HCT116 (cell line): ENCODE measurements around the gene LBR. TPM values are rescaled to one million over a fixed set of nuclear protein-coding genes. Genes with fewer than 3 reads are reported as not detected.

Source experiments
- ATAC-seq: fragments of 200-7000 bp; cut with Tn5 transposase; 2 replicates; pipeline ENCODE4 v1.9.1; 2020; ENCODE audit warnings: mild to moderate bottlenecking, moderate library complexity
- BruUV-seq: library from RNA; stranded (reverse); fragments of 400-500 nt; replicated peaks from 2 replicates; lab custom pipeline; 2021; lab: Mats Ljungman, UMichigan
- CTCF ChIA-PET: fragments of 300-600 bp; sonication (Branson Sonifier 250); formaldehyde crosslinking; loops from one replicate; lab custom pipeline; 2021; ENCODE audit warnings: antibody characterized with exemption; lab: Charles Lee
- POLR2A ChIA-PET: fragments of 300-600, 350-600 bp; sonication (Branson Sonifier 250); formaldehyde crosslinking; loops from one replicate; lab custom pipeline; 2021; ENCODE audit warnings: antibody characterized with exemption; lab: Charles Lee
- RAD21 ChIA-PET, 2 experiments: fragments of 300-600 bp; sonication (Branson Sonifier 250); formaldehyde crosslinking; loops; one replicate each; lab custom pipeline; 2023; ENCODE audit warnings: low total read pairs in 2 of 2; ENCODE audit not compliant: uncharacterized antibody in 2 of 2, unreplicated experiment in 2 of 2, low non-redundant PET in 1 of 2; lab: Charles Lee
- DNase-seq: peaks from one replicate; pipeline ENCODE4 v3.0.0-alpha.2; 2010; ENCODE audit warnings: low read depth, low spot score
- H2AFZ ChIP-seq: fragments of 200-600 bp; shearing (Covaris generic), sonication (generic); 2 replicates; pipeline ENCODE4 v1.6.1; 2017; ENCODE audit warnings: low read depth, mixed run types, mixed read lengths, antibody characterized with exemption, low read length; ENCODE audit not compliant: poor library complexity, severe bottlenecking
- H3K27ac ChIP-seq: 2 replicates; pipeline ENCODE4 v1.5.1; 2012; ENCODE audit warnings: low read depth, low read length
- H3K27me3 ChIP-seq: fragments of 200-600 bp; sonication (generic); 2 replicates; pipeline ENCODE4 v1.6.1; 2016; ENCODE audit warnings: mixed run types, low read length, mixed read lengths; ENCODE audit not compliant: insufficient read depth
- H3K36me3 ChIP-seq, 2 experiments: fragments of 200-500 bp in 1 of 2; fragments of 200-600 bp in 1 of 2; sonication (Bioruptor generic) in 1 of 2; sonication (generic) in 1 of 2; 2 replicates each; pipeline versions ENCODE4 v1.5.1 to v1.6.1; 2014 to 2016; ENCODE audit warnings: low read length in 2 of 2, inconsistent platforms in 1 of 2, mixed read lengths in 1 of 2, mixed run types in 1 of 2; ENCODE audit not compliant: insufficient read depth in 2 of 2, control insufficient read depth in 1 of 2
- H3K4me1 ChIP-seq, 2 experiments: fragments of 200-600 bp in 1 of 2; sonication (generic) in 1 of 2; 2 replicates each; pipeline versions ENCODE4 v1.5.1 to v1.6.1; 2012 to 2017; ENCODE audit warnings: low read length in 2 of 2, inconsistent platforms in 1 of 2, mild to moderate bottlenecking in 1 of 2, mixed read lengths in 1 of 2, mixed run types in 1 of 2, moderate library complexity in 1 of 2; ENCODE audit not compliant: insufficient read depth in 2 of 2, control insufficient read depth in 1 of 2
- H3K4me2 ChIP-seq: fragments of 200-600 bp; sonication (generic); 2 replicates; pipeline ENCODE4 v1.6.1; 2017; ENCODE audit warnings: mixed run types, low read length, mixed read lengths
- H3K4me3 ChIP-seq, 2 experiments: fragments of 200-600 bp in 1 of 2; sonication (generic) in 1 of 2; replicated peaks in 1 of 2; 2 replicates each; pipeline ENCODE4 v1.5.1; 2011 to 2016; ENCODE audit warnings: low read length in 2 of 2, control low read depth in 1 of 2, low read depth in 1 of 2, mild to moderate bottlenecking in 1 of 2, mixed read lengths in 1 of 2, mixed run types in 1 of 2
- H3K79me2 ChIP-seq: fragments of 200-600 bp; sonication (generic); 2 replicates; pipeline ENCODE4 v1.6.1; 2017; ENCODE audit warnings: mild to moderate bottlenecking, mixed run types, low read length, moderate library complexity, mixed read lengths; ENCODE audit not compliant: insufficient read depth
- H3K9ac ChIP-seq: fragments of 200-600 bp; sonication (generic); 2 replicates; pipeline ENCODE4 v1.6.1; 2016; ENCODE audit warnings: low read length, mixed read lengths
- H3K9me2 ChIP-seq: fragments of 200-600 bp; sonication (generic), shearing (Covaris generic); 2 replicates; pipeline ENCODE4 v1.6.1; 2017; ENCODE audit warnings: mixed run types, mild to moderate bottlenecking, moderate library complexity; ENCODE audit not compliant: insufficient read depth
- H3K9me3 ChIP-seq, 2 experiments: fragments of 200-500 bp in 1 of 2; fragments of 200-600 bp in 1 of 2; sonication (Bioruptor generic) in 1 of 2; sonication (generic) in 1 of 2; 2 replicates each; pipeline ENCODE4 v1.6.1; 2014 to 2017; ENCODE audit warnings: low read length in 2 of 2, mixed read lengths in 2 of 2, inconsistent platforms in 1 of 2, low read depth in 1 of 2, mild to moderate bottlenecking in 1 of 2, mixed run types in 1 of 2, moderate library complexity in 1 of 2; ENCODE audit not compliant: control insufficient read depth in 1 of 2, insufficient read depth in 1 of 2
- H4K20me1 ChIP-seq: fragments of 200-600 bp; sonication (generic), shearing (Covaris generic); 2 replicates; pipeline ENCODE4 v1.6.1; 2017; ENCODE audit warnings: mixed run types, mild to moderate bottlenecking, moderate library complexity; ENCODE audit not compliant: insufficient read depth
- CBX3 ChIP-seq: IDR thresholded peaks from 2 replicates; pipeline ENCODE4 v1.6.1; 2012; ENCODE audit warnings: low read depth
- CEBPB ChIP-seq: IDR thresholded peaks from 2 replicates; pipeline ENCODE4 v1.6.1; 2012; ENCODE audit warnings: low read depth
- FOSL1 ChIP-seq: IDR thresholded peaks from 2 replicates; pipeline ENCODE4 v1.6.1; 2012; ENCODE audit warnings: low read depth
- POLR2A ChIP-seq: IDR thresholded peaks from 2 replicates; pipeline ENCODE4 v1.7.0; 2011; ENCODE audit warnings: borderline replicate concordance; ENCODE audit not compliant: insufficient read depth, insufficient read length; ENCODE audit errors: extremely low read depth
- SIN3A ChIP-seq: IDR thresholded peaks from 2 replicates; pipeline ENCODE4 v1.6.1; 2012; ENCODE audit warnings: low read depth
- TCF7L2 ChIP-seq: IDR thresholded peaks from 2 replicates; pipeline ENCODE4 v1.7.0; 2011; ENCODE audit warnings: borderline replicate concordance, inconsistent platforms; ENCODE audit not compliant: insufficient read depth, insufficient read length; ENCODE audit errors: extremely low read depth
- ZNF274 ChIP-seq: fragments of 200-500 bp; sonication (Bioruptor generic); IDR thresholded peaks from 2 replicates; pipeline ENCODE4 v1.6.1; 2014; ENCODE audit warnings: mild to moderate bottlenecking, low read depth, low read length, inconsistent platforms
- intact Hi-C: fragments of 100-400 bp; cut with micrococcal nuclease; formaldehyde crosslinking; loops from 2 replicates; pipeline ENCODE4 v1.10.0; 2022
- total RNA-seq: library from RNA; stranded (reverse); gene quantifications from one replicate; pipeline ENCODE4 v1.2.1, GENCODE V29; 2021; ENCODE audit not compliant: unreplicated experiment
- TF ChIP-seq, protein P1 (sequence below): IDR thresholded peaks from 2 replicates; pipeline ENCODE4 v1.6.1; 2012; ENCODE audit warnings: low read depth

The LBR gene
- total RNA-seq, 1 experiment from 2014 or later, result 97.4 TPM

DNA sequence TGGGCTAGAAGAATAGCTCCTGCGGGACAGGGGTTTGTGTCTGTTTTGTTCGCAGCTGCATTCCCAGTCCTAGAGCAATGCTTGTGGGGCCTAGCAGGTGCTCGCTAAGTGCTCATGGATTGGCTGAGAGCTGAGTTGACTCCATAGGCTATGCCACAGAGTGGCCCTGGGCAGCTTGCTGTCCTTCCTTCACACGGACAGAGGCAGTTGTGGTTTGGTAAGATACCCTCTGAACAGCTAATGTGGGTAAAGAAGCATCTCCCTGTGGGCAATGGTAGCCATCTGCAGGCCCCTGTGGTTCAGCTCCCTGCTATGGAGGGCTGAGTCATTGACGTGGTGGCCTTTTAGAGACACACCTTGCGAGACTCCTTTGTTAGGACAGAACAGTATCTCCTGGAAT, 23.5 kb upstream of the LBR start (continued):
- TF ChIP-seq, protein P1, sequence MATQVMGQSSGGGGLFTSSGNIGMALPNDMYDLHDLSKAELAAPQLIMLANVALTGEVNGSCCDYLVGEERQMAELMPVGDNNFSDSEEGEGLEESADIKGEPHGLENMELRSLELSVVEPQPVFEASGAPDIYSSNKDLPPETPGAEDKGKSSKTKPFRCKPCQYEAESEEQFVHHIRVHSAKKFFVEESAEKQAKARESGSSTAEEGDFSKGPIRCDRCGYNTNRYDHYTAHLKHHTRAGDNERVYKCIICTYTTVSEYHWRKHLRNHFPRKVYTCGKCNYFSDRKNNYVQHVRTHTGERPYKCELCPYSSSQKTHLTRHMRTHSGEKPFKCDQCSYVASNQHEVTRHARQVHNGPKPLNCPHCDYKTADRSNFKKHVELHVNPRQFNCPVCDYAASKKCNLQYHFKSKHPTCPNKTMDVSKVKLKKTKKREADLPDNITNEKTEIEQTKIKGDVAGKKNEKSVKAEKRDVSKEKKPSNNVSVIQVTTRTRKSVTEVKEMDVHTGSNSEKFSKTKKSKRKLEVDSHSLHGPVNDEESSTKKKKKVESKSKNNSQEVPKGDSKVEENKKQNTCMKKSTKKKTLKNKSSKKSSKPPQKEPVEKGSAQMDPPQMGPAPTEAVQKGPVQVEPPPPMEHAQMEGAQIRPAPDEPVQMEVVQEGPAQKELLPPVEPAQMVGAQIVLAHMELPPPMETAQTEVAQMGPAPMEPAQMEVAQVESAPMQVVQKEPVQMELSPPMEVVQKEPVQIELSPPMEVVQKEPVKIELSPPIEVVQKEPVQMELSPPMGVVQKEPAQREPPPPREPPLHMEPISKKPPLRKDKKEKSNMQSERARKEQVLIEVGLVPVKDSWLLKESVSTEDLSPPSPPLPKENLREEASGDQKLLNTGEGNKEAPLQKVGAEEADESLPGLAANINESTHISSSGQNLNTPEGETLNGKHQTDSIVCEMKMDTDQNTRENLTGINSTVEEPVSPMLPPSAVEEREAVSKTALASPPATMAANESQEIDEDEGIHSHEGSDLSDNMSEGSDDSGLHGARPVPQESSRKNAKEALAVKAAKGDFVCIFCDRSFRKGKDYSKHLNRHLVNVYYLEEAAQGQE, result no peak
- TF ChIP-seq CEBPB (no peak), TCF7L2 (no peak), FOSL1 (no peak), POLR2A (no peak), ZNF274 (no peak)

DNA sequence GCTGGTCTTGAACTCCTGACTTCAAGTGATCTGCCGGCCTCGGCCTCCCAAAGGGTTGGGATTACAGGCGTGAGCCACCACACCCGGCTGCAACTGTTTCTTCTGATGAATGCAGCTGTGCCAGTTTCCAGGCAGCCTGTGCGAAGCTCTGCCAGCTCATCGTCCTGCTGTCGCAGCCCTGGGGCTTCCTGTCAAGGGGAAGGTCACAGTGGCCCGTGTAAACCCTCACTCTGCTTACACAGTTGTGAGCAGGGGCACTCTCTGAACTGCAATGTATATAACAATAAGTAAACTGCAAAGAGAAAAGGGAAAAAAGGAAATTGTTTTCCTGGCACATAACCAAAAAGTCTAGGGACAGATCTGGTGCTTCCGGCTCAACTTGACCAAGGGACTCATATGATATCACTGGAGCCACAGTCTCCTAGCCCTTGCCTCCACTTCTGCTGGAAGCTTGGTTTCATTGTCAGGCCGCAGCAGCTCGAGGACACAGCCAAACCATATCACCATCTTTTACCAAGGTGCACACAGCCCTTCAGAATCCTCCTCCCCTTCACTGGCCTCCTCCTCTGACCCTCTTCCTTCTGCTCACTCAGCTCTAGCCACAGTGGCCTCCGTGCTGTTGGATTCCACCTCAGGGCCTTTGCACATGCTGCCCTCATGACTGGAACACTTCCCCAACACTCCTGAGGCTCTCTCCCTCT, 22.8 kb upstream of the LBR start:
- RAD21 ChIA-PET, result no interaction called here
- Histone ChIP-seq H3K79me2 (no peaks in the 10 kb centered on the region), H3K9ac (no peak overlapping the region), H3K4me1 (peaks cover 43 to 84% of the 10 kb centered on the region in 2 experiments), H3K4me3 (no peak overlapping the region), H3K9me2 (no peaks in the 10 kb centered on the region), H3K27ac (no peak overlapping the region), H2AFZ (no peak overlapping the region), H3K4me2 (peak overlapping the region; percentile 31; the same call in 1 of the 2 replicates), H3K27me3 (no peaks in the 10 kb centered on the region), H3K36me3 (no peaks in the 10 kb centered on the region), H3K9me3 (no peaks in the 10 kb centered on the region), H4K20me1 (no peaks in the 10 kb centered on the region)
- no peak for TF ChIP-seq SIN3A
- 0 out of 2 replicates have a peak, but pooled peaks have one; percentile 40 for TF ChIP-seq CBX3
- no TSS peak for BruUV-seq
- DNase-seq (no peak), ATAC-seq (no peak)
- intact Hi-C loops, result no loop called here
- CTCF ChIA-PET, result interaction anchor here (1.9 kb wide), 1 partner anchor 10 kb away, joined by 7 read pairs; no protein-coding TSS in a partner anchor
- POLR2A ChIA-PET, result interaction anchor here (1.2 kb wide), 1 partner anchor 10 kb away, joined by 3 read pairs; no protein-coding TSS in a partner anchor
